Transverse colon (tissue), 4 donors: ENCODE results near the gene ENOX1.

ENCODE experiments used
- POLR2A ChIP-seq: fragments of 450-650 bp; IDR thresholded peaks from one replicate; pipeline ENCODE4 v1.6.1; 2016; ENCODE audit warnings: antibody characterized with exemption, mild to moderate bottlenecking, moderate library complexity
- POLR2AphosphoS5 ChIP-seq, 3 donors: sonication (generic); formaldehyde crosslinking; IDR thresholded peaks; one replicate each; pipeline ENCODE4 v1.6.1; 2016; ENCODE audit warnings: antibody characterized with exemption in 3 of 3
- TF ChIP-seq, protein P1 (sequence below), 5 experiments: fragments of 200-600 bp in 3 of 5; fragments of 450-650 bp in 2 of 5; sonication (generic) in 3 of 5; IDR thresholded peaks; 1 replicate in 2 of 5; 2 replicates in 3 of 5; pipeline ENCODE4 v1.5.1; 2016 to 2017; ENCODE audit warnings: antibody characterized with exemption in 5 of 5, inconsistent platforms in 3 of 5, mild to moderate bottlenecking in 2 of 5, moderate library complexity in 1 of 5

DNA sequence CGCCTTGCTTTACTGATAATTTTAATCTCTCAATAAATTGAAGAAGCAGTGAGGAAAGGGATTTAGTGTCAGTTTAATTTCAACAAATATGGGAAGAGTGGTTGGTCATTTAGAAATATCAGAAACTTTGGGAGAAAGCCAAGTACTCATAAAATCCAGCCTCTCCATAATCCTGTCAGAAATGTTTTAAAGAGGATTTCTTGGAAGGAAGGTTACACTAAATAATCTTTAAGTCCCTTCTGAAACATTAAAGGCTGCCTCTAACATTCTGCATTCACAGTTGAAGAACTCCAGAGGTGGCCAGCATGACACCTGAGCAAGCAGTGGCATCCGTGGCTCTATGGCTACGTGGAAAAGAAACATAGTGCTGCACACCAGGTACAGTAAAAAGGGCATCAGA is 378.5 kb downstream of the ENOX1 start:
- TF ChIP-seq, protein P1, sequence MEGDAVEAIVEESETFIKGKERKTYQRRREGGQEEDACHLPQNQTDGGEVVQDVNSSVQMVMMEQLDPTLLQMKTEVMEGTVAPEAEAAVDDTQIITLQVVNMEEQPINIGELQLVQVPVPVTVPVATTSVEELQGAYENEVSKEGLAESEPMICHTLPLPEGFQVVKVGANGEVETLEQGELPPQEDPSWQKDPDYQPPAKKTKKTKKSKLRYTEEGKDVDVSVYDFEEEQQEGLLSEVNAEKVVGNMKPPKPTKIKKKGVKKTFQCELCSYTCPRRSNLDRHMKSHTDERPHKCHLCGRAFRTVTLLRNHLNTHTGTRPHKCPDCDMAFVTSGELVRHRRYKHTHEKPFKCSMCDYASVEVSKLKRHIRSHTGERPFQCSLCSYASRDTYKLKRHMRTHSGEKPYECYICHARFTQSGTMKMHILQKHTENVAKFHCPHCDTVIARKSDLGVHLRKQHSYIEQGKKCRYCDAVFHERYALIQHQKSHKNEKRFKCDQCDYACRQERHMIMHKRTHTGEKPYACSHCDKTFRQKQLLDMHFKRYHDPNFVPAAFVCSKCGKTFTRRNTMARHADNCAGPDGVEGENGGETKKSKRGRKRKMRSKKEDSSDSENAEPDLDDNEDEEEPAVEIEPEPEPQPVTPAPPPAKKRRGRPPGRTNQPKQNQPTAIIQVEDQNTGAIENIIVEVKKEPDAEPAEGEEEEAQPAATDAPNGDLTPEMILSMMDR (IDR thresholded peaks at IDR 0.05): no peak
- TF ChIP-seq POLR2A (no peak), POLR2AphosphoS5 (IDR thresholded peaks at IDR 0.05) (peak in 1 of 3 donors; percentile 33)
